AG20443 (cell line): ENCODE data around the gene ADAM12.

Experiments used
- DNase-seq: peaks from one replicate; pipeline ENCODE4 v3.0.0; 2012; ENCODE audit warnings: low spot score, mixed read lengths

The ADAM12 gene

DNA sequence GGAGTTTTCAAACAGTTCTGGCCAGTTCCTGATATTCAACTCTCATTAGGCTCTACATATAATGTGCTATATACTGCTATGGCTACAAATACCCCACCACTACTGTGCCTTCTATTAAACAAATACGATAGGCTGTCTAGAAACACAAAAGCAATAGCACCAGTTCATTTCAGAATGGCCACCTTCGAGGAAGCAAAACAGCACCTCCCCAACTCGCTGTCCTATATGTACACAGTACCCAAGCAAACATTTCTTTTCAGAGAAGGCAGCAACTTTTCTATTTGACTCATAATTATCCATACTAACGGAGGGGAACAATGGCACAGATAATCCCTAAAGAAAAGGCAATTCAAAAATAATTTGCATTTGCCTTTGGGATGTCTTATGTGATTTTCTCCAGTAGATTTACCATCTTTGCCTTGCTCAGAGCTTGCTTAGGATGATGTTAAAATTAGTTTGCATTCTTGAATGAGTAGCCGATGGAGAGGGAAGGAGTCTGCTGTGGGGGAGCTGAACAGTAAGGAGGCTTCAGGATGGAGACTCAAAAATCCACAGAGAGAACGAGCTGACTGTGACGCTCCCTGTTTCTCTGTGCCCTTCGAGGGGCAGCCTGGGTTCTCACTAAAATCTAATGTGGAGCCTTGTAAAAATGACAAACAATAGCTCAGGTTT is 273.3 kb downstream of the ADAM12 start:
- DNase-seq = no peak

DNA sequence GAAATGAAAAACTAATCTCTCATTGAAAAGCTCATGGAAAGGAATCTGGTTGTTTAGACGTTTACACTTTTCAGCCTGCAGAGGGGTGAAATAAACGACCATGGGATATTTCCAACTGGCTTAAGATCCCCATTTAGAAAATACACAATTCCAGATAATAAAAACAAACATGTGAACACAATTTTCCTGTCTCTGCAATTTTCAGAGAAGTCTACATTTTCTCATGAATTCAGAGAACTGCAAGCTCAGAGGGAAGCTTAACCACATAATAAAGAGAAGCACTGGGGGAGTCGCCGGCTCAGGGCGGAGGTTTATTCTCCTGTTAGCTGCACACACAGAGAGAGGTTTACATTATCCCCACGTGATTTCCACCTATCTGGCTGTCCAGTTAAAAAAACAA is 276.8 kb downstream of the ADAM12 start:
- no peak for DNase-seq

- DNase-seq = peak; percentile 50
Measured at GRCh38 chr10:126110489-126111180, 277.6 kb downstream of the ADAM12 start.

DNA sequence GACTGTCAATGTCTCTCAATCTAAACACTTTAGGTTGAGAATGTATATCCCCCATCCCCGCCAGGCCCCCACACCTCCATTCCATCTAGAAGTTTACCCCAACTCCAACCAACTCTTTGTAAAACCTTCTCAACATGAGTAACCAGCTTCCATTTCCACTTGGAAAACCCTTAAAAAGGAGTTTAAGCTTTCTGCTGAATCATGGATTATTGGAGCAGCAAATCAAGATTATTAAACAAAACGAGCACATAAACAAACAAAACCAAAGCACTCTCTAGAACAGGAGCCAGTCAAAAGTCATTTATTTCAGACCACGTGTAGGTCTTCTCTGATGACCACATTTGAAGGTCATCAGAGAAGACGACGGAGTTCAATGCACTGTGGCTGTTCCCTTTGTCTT is 278.4 kb downstream of the ADAM12 start:
- DNase-seq = no peak

GRCh38 chr10:126108693-126109092 is 279.6 kb downstream of the ADAM12 start:
- no peak for DNase-seq

- no peak for DNase-seq
Measured at GRCh38 chr10:126104767-126105166, 283.5 kb downstream of the ADAM12 start.

GRCh38 chr10:126102636-126103035 is 285.6 kb downstream of the ADAM12 start:
- DNase-seq = no peak

- DNase-seq = no peak
Measured at GRCh38 chr10:126101736-126102135, 286.5 kb downstream of the ADAM12 start.

- no peak for DNase-seq
Measured at GRCh38 chr10:126101325-126101724, 287.0 kb downstream of the ADAM12 start.

GRCh38 chr10:126099366-126099765 is 288.9 kb downstream of the ADAM12 start:
- no peak for DNase-seq

GRCh38 chr10:126098226-126098581 is 290.1 kb downstream of the ADAM12 start:
- no peak for DNase-seq

GRCh38 chr10:126097558-126098225 is 290.6 kb downstream of the ADAM12 start:
- no peak for DNase-seq

- DNase-seq = no peak
Measured at GRCh38 chr10:126094537-126094936, 293.7 kb downstream of the ADAM12 start.

DNA sequence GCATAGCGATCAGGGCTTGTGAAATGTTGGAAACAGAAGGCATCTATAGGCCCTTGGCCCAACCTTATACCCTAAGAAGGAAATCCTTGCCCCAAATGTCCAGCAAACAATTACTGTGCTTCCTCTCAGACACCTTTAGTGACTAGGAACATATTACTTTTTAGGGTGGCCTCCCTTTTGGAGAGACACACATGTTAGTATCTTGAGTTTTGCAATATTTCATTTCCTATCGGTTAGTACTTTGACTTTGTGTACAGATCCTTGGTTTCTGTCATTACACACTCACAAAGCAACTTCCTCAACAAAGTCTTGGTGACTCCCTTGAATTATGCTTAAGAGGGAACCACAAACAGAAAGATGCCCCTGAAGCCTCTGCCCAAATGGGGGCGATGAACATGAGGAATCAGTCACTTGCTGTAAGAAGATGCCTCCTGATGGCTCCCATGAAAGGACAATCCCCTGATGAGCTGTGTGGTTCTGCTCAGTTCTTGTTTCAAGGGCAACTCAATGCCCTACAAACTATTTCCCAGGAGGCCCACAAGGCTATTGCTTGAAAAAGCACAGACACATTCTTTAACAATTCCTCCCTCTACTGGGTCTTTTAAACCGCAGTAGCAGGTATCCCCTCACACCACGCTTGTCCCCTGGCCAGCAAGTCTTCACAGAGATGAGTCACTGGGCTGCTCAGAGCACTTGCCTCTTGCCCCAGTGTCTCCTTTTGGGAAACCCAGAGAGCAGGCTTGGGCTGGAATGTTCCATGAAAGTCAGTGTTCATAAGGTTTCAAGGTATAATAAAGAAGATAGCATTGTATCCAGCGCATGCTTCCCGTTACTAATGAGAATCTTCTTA is 295.7 kb downstream of the ADAM12 start:
- peak; percentile 35 for DNase-seq

DNA sequence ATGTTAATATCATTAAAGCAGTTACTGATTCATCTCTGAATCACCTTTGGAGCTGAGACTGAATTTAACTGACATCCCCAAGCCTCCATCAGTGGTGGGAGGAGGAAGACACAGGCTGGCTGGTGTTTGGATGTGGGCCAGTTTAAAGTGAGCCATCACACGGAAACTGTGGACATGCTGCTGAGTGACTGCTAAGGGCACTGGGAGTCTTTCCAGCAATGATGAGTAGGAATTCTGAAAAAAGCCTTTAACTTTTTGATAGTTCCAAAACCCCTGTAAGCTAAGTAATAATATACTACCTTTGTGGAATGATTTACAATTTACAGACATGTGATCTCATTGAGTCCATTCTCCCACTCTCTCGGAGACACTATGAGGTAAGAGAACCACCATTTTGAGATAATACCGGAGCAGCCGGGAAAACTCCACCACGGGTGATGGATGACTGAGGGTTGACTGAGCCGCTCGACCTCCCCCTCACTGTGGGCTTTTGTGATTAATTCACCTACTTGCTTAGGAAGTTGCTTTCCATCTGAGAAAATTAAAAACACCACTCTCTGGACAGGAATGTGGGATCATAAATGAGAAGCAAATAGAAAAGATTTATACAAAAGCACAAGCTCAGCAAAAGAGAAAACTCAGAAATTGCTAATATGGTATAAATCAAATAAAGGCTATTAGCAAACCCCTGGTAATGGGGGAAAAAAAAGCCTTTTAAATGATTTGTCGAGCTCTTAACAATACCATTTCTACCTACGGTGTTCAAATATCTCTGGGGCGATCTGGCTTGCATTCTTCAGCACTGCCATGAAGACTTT is 297.2 kb downstream of the ADAM12 start:
- peak; percentile 90 for DNase-seq

DNA sequence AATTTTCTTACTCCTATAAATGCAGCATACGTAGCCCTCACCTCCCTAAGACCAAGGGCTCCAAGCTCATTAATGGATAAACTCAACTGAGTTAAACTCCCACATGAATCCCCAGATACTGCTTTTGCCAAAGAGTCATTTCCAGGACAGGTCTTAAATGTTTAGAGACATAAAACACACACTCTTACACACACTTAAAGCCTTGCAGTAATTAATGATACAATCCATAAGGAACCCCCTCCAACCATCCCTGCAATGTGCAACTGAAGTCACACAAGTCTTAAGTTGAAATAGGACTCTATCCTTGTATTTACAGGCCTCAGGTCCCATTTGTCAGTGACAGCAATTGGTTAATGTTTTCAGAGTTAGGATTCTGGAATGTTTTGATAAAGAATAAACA is 297.8 kb downstream of the ADAM12 start:
- DNase-seq = no peak

GRCh38 chr10:126087796-126088505 is 300.3 kb downstream of the ADAM12 start:
- DNase-seq = peak; percentile 20

GRCh38 chr10:126087153-126087680 is 301.1 kb downstream of the ADAM12 start:
- DNase-seq = no peak

- no peak for DNase-seq
Measured at GRCh38 chr10:126085806-126086205, 302.5 kb downstream of the ADAM12 start.

- no peak for DNase-seq
Measured at GRCh38 chr10:126084369-126084768, 303.9 kb downstream of the ADAM12 start.

DNA sequence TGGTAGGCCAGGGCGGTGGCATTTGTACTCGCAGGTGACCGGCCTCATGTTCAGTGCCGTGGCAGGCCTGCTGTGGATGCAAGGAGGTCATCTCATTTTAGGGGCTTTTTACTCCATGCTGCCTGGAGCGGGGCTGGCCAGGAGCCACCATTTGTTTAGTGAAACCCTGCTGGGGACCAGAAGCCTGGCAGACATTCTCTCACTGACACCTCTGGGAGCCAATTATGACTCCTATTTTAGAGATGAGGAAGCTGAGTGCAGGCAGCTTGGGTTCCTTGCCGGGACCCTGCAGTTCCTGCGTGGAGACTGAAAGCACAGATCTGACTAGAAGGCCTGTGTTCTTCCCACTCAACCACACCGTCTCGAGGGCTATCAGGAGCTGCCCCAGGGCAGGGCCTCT is 305.3 kb downstream of the ADAM12 start:
- no peak for DNase-seq
